Measurements from ENCODE around the gene B3GAT3. TPM values are rescaled to one million over a fixed set of nuclear protein-coding genes. Genes with fewer than 3 reads are reported as not detected.

B3GAT3 gene
- polyA plus RNA-seq, 1 donor from 2014 or later: 102 TPM

DNA sequence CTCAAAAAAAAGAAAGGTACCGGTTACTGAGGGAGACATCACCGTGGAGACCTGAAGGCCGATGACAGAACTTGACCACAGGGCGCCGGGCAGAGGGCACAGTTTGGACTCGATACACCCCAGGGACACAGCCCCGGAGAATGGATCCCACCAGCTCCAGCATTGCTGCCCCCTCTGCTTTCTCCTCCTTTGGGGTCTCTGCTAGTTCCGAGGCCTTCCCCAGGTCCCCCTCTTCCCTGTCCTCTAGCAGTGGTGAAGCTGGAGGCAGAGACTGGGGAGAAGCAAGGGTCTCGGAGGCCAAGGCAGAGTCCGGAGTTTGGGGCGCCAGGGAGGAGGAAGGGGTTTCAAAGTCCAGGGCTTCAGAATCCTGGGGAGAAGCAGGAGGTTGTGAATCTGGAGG lies 43.2 kb downstream of the B3GAT3 start:
- Histone ChIP-seq H3K9ac (ENCODE audit: low read length) (no peak overlapping the region), H3K79me2 (replicated peaks; ENCODE audit: insufficient read depth, low read length) (peaks cover under 1% of the 10 kb centered on the region), H4K20me1 (ENCODE audit: insufficient read depth) (no peaks in the 10 kb centered on the region), H3K27me3 (ENCODE audit: insufficient read depth, low read depth, low read length) (no peaks in the 10 kb centered on the region), H3K4me2 (ENCODE audit: low read length) (no peak overlapping the region), H3K9me2 (ENCODE audit: insufficient read depth, low read length) (no peaks in the 10 kb centered on the region), H3K9me3 (ENCODE audit: low read length) (no peaks in the 10 kb centered on the region), H2AFZ (ENCODE audit: low read depth, low read length) (no peak overlapping the region), H3K36me3 (ENCODE audit: insufficient read depth, low read length) (no peaks in the 10 kb centered on the region), H3F3A (ENCODE audit: insufficient read depth, low read length, poor library complexity, severe bottlenecking) (no peaks in the 10 kb centered on the region), H3K27ac (ENCODE audit: low read length) (no peak overlapping the region), H3K4me3 (ENCODE audit: low read length) (no peak overlapping the region)
- no peak for TF ChIP-seq EZH2 (IDR thresholded peaks at IDR 0.05; ENCODE audit: borderline replicate concordance, insufficient read depth, low read length, poor library complexity, severe bottlenecking)
- no peak for TF ChIP-seq SMC3 (conservative IDR thresholded peaks at IDR 0.05; ENCODE audit: poor library complexity)
- TF ChIP-seq EP300 (conservative IDR thresholded peaks at IDR 0.05; ENCODE audit: poor library complexity, severe bottlenecking): no peak
- TF ChIP-seq RAD21 (conservative IDR thresholded peaks at IDR 0.05): no peak
- no peak for TF ChIP-seq MXI1 (conservative IDR thresholded peaks at IDR 0.05; ENCODE audit: poor library complexity, severe bottlenecking)
- TF ChIP-seq, protein P1, sequence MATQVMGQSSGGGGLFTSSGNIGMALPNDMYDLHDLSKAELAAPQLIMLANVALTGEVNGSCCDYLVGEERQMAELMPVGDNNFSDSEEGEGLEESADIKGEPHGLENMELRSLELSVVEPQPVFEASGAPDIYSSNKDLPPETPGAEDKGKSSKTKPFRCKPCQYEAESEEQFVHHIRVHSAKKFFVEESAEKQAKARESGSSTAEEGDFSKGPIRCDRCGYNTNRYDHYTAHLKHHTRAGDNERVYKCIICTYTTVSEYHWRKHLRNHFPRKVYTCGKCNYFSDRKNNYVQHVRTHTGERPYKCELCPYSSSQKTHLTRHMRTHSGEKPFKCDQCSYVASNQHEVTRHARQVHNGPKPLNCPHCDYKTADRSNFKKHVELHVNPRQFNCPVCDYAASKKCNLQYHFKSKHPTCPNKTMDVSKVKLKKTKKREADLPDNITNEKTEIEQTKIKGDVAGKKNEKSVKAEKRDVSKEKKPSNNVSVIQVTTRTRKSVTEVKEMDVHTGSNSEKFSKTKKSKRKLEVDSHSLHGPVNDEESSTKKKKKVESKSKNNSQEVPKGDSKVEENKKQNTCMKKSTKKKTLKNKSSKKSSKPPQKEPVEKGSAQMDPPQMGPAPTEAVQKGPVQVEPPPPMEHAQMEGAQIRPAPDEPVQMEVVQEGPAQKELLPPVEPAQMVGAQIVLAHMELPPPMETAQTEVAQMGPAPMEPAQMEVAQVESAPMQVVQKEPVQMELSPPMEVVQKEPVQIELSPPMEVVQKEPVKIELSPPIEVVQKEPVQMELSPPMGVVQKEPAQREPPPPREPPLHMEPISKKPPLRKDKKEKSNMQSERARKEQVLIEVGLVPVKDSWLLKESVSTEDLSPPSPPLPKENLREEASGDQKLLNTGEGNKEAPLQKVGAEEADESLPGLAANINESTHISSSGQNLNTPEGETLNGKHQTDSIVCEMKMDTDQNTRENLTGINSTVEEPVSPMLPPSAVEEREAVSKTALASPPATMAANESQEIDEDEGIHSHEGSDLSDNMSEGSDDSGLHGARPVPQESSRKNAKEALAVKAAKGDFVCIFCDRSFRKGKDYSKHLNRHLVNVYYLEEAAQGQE (IDR thresholded peaks at IDR 0.05; ENCODE audit: borderline replicate concordance): no peak
- no peak for TF ChIP-seq POLR2AphosphoS5 (IDR thresholded peaks at IDR 0.05)
- no peak for TF ChIP-seq TAF1 (IDR thresholded peaks at IDR 0.05; ENCODE audit: low read depth)
- TF ChIP-seq, protein P2, sequence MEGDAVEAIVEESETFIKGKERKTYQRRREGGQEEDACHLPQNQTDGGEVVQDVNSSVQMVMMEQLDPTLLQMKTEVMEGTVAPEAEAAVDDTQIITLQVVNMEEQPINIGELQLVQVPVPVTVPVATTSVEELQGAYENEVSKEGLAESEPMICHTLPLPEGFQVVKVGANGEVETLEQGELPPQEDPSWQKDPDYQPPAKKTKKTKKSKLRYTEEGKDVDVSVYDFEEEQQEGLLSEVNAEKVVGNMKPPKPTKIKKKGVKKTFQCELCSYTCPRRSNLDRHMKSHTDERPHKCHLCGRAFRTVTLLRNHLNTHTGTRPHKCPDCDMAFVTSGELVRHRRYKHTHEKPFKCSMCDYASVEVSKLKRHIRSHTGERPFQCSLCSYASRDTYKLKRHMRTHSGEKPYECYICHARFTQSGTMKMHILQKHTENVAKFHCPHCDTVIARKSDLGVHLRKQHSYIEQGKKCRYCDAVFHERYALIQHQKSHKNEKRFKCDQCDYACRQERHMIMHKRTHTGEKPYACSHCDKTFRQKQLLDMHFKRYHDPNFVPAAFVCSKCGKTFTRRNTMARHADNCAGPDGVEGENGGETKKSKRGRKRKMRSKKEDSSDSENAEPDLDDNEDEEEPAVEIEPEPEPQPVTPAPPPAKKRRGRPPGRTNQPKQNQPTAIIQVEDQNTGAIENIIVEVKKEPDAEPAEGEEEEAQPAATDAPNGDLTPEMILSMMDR (IDR thresholded peaks at IDR 0.05; ENCODE audit: poor library complexity, severe bottlenecking): no peak

DNA sequence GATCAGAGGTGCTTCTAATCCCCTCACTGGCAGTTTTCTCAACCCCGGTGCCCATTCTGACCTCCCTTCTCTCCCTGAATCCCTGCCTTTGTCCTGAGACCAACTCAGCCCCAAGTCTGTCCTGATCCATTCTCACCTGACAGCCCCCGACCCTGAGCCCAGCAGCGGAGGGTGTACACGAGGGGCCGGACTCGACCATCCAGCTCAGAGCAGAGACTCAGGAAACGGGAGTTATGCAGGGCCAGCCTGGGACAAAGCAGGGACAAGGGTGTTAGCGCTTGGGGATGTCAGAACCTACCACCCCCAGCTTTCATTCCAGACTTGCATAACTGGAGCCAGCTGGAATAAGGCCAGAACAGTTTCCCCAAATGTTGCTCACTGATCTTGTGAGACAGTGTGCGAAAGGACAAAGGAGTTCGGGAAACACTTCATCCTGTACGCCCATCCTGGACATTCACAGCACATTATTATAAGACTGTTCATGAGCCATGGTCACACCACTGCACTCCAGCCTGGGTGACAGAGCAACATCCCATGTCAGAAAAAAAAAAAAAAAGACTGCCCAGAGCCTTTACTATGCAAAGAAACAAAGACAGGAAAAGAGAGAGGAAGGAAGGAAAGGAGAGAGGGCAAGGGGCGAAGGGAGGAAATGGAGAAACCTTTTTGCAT lies 44.6 kb downstream of the B3GAT3 start:
- H3K4me3 ChIP-seq (ENCODE audit: low read length): no peak overlapping the region
- H3K36me3 ChIP-seq (ENCODE audit: insufficient read depth, low read length): no peaks in the 10 kb centered on the region
- no peak overlapping the region for H2AFZ ChIP-seq (ENCODE audit: low read depth, low read length)
- H3K9ac ChIP-seq (ENCODE audit: low read length): no peak overlapping the region
- H3K4me2 ChIP-seq (ENCODE audit: low read length): no peak overlapping the region
- H3K79me2 ChIP-seq (replicated peaks; ENCODE audit: insufficient read depth, low read length): peaks cover 14% of the 10 kb centered on the region
- no peaks in the 10 kb centered on the region for H4K20me1 ChIP-seq (ENCODE audit: insufficient read depth)
- no peaks in the 10 kb centered on the region for H3K27me3 ChIP-seq (ENCODE audit: insufficient read depth, low read depth, low read length)
- no peaks in the 10 kb centered on the region for H3K9me3 ChIP-seq (ENCODE audit: low read length)
- H3K27ac ChIP-seq (ENCODE audit: low read length): no peak overlapping the region
- no peaks in the 10 kb centered on the region for H3F3A ChIP-seq (ENCODE audit: insufficient read depth, low read length, poor library complexity, severe bottlenecking)
- H3K9me2 ChIP-seq (ENCODE audit: insufficient read depth, low read length): no peaks in the 10 kb centered on the region
- TF ChIP-seq EP300 (conservative IDR thresholded peaks at IDR 0.05; ENCODE audit: poor library complexity, severe bottlenecking): no peak
- TF ChIP-seq SMC3 (conservative IDR thresholded peaks at IDR 0.05; ENCODE audit: poor library complexity): no peak
- TF ChIP-seq, protein P2 (IDR thresholded peaks at IDR 0.05; ENCODE audit: poor library complexity, severe bottlenecking): no peak
- TF ChIP-seq TAF1 (IDR thresholded peaks at IDR 0.05; ENCODE audit: low read depth): no peak
